Measurements from ENCODE around the gene FHIT.

FHIT gene

DNA sequence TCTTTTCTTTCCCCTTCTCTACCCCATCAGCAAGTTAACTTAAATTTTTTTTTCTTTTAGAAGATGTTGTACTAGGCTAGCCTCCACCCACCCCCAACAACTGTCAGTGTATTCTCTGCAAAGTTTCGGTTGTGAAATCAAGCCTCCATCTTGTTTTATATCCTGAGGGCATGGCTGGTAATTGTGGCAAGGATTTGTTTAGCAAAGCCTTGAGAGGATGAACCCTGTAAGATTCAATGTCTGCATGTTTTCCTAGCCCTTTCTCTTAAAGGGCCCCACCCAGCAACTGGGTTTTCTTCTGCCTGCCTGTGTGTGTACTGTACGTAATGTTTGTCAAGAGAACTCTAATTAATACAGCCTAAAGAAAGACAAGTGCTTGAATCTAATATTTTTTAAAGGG lies 475.3 kb downstream of the FHIT start:
- DNase-seq: no peak

DNA sequence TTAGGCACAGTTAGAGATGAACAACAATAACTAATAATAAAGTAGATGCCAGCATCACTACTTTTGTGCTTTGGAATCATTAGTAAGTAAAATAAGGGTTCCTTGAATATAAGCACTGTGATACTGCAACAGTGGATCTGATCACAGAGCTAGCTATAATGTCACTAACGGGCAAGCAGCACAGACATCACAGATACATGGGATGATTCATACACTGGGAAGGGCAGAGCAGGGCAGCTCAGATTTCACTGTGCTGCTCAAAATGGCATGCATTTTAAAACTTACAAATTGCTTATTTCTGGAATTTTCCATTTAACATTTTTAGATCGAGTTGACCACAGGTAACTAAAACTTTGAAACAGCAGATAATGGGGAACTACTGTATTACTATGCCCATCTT lies 476.6 kb downstream of the FHIT start:
- DNase-seq: no peak

DNA sequence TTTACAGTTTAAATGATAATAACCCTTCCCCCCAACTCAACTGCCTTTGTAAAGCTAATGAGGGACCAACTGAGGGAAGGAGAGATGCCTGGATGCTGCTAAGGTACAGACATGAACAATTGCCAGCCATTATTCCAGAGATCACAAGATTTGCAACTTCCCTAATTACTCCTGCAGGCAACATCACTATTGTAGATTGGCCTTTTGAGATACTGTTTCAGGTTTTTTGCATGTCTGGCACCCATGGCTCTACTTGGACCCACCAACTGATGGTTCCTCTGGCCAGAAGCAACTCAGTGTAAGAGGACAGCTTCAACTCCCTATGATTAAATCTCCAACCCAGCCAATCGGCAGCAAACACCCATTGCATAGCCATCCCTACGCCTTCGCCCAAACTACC lies 478.7 kb downstream of the FHIT start:
- no peak for DNase-seq

DNA sequence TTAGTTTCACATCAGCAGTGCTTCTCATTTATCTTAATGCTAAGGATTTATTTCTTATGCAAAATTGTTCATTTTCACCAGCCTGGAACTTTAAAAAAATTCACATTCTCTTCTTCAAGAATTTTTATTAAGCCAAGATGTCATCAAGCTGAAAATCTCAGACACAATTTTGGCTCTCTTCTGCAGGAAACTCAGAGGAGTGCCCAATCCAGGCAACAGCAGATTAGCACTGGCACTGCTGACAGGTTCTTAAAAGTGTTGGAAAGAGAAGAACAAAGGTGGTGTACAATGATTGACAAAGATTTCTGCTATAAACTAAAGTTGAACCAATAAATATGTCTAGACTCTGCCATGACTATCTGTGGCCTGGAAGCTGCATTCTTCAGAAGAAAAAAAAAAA lies 479.5 kb downstream of the FHIT start:
- DNase-seq: no peak

DNA sequence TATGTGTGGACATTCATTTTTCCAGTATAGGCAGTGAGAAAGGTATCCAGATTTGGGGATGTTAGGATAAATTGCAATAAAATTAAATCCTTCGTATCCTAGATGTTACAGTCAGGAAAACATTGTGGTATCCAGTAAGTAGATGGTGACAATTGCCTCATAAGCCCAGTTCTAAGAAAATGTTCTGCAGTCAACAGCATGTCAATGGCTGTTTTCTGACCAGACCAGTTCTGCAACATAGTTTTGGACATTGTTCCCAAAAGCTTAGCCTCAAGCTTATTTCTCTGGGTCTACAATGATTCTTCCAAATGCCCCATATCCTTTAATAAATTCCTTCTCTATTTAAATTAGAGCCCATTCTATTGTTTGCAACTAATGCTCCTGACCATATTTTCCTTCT lies 480.7 kb downstream of the FHIT start:
- DNase-seq: no peak

DNA sequence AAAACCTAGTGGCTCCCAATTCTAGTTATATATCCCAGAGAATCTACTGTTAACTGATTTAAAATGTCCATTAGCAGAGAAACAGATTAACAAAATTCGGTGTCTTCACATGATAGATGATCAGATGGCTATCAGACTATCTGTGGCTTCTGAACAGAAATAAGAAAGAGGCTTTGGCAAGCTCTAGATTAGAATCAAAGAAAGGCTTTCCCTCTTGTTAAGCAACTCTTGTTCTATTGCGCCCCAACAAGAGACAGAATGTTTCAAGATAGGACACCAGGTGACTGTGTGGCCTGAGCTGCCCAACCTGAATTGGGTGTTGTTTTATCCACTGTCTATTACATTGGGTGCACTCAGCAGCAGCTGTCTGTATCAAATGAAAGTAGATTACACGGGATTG lies 483.7 kb downstream of the FHIT start:
- no peak for DNase-seq

- DNase-seq: no peak
These were observed 485.5 kb downstream of the FHIT start for GRCh38 chr3:60765776-60766175.

DNA sequence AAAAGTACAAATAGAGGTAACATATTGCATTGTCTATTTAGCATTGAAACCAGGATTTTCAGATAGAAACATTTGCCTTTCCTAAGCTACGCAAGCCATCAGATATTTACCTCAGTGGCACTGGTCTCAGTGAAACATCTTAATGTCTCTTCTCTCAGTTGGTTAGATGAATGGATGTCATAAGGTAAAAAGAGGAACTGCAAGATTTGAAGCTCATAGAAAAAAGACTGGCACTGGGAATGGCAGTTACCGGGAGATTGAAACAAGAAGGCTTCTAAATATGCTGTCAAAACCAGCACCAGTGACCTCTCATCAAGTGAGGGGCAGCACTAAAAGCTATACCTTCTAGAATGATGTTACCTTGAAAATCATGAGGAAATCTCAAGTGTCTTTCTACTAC lies 486.4 kb downstream of the FHIT start:
- DNase-seq: no peak

- no peak for DNase-seq
These were observed 491.1 kb downstream of the FHIT start for GRCh38 chr3:60760145-60760544.

GRCh38 chr3:60759439-60759838 lies 491.8 kb downstream of the FHIT start:
- no peak for DNase-seq

DNA sequence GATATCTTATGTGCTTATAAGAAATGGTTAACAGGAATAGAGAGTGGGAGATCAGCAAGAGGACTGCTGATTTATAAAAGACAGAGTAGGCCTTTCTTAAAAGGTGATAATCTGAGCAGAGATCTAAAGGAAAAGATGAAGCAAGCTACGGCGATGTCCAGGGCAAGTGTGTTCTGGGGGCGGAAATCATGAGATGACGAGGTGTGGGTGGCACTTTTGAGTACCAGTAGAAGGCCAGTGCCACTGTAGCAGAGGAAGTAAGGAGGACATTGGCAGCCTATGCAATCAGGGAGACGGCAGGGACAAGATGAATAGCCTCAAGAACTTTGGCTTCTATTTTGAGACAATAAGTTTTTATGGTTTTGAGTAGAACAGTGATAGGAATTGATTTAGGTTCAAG lies 492.4 kb downstream of the FHIT start:
- no peak for DNase-seq

- no peak for DNase-seq
These were observed 493.1 kb downstream of the FHIT start for GRCh38 chr3:60758171-60758570.

DNA sequence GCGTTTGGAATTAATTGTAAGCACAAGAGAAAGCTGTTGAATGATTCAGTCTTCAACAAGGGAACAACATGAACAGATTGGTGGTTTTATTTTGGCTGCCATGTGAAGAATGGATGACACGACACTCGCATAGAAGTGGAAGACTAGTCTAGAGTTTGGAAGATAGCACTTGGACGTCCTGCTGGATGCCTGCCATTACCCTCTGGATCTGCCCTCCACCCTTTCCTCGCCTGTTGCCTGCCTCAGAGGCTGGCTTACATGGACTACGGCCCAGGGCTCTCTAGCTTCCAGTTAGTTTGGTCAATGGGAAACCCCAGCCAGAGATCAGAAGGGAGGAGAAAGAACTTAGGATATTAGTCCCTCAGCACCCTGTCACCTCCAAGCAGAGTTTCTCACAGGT lies 493.5 kb downstream of the FHIT start:
- DNase-seq: no peak

- no peak for DNase-seq
These were observed 494.8 kb downstream of the FHIT start for GRCh38 chr3:60756241-60757030.

DNA sequence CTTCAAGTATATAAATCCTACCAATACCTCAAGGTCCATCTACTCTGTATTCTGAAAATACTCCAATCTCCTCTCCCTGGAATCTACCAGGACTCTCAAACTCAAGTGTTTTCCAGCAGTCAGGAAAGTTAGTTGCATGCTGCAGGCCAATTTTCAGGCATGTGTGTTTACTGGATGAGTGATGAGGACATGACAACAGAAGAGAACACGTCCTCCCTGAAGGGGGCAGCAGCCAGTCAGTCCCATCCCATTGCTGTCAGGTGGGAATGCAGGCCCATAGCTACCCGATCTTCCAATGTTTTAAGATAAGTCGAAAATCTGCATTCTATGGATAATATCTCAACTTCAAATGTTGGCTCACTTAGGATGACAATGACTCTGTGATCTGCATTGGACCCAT lies 496.2 kb downstream of the FHIT start:
- DNase-seq: peak in 5 of 56 donors; percentile 1 to 11 (median 4)

DNA sequence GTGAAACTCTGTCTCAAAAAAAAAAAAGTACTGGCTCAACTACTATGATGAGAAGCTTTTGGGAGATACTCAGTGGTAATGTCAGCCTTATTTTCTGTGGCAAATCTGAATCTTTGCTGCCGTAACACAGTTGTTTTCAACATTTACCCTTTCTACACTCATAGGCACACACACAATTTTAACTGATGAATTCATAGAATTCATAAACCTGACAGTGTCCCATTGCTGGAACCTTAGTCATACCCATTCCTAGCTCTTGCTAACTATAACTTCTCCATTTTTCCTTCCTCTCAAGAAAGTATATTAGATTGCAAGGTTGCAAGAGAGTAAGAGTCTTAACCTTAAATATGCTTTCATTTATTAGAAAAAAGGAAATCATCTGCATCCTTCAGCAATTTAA lies 496.6 kb downstream of the FHIT start:
- no peak for DNase-seq

DNA sequence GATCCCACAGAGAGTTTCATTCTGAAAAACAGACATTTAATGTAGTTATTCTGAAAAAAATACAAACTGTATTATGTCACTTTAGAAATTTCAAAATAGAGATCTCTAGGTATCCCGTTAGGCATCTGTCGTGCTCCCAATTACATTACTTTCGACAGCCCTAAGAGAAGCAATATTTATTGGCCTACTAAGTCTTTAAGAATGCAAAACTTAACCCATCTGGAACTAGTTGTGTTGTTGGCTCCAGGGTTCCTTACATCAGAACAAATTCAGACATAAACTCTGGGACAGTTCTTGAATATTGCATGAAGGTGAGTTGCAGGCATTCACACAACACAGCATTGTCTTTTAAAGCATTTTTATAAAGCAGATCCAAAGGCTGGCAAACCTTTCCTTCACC lies 498.4 kb downstream of the FHIT start:
- DNase-seq: no peak

DNA sequence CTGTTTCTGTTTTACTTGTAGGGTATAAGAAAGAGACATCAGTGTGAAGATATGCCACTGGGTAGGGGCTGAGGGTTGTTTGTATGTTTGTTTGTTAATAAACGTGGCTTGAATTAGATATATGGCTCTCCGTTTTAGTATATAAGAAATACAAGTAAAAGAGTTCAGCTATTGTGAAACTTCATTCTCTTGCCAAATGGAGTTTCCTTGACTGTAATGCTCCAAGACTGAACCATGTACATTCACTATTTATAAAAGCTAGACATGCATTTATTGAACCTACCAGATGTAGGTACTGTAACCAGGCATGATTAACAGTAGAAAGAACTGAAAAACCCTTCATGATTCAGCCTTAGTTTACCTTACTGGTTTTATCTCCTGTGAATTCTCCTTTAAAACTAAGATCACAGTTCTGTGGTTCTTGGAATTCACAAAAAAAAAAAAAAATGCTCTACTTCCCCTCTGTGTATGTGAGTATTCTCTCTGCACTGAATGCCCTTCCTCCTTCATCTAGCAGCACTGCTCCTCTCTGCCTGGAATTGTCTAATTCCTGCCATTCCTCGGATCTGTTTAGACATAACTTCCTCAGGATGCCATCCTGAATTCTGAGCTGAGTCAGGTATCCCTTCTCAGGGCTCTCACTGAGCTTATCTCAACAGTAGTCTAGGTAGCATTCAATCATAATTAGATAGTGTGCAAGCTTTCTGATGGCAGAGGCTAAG lies 504.4 kb downstream of the FHIT start:
- DNase-seq: no peak

DNA sequence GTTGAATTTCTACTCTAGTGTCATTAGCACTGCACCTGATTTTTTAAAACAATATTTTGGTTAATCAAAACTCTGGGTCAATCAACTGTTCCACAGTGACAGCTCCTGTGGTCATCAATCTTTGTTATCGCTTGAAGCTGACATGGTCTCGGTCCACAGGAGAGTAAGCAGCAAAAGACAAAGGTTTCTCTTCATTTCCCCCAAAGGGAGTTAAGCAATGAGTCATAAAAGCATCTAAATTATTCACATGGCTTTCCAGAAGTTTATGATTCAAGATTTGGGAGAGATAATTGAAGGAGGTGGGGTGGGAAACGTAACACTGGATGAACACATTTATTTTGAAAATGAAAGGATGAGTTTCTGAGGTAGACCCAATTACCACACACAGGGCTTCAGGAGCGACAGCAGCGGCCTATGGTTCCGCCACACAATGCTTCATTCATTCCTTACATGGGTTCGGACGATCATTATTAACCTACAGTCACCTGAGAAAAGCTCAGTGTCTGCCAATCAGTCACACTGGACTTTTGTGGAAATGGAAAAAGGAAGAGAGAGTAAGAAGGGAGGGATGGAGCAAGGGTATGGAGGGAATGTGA lies 505.1 kb downstream of the FHIT start:
- no peak for DNase-seq

DNA sequence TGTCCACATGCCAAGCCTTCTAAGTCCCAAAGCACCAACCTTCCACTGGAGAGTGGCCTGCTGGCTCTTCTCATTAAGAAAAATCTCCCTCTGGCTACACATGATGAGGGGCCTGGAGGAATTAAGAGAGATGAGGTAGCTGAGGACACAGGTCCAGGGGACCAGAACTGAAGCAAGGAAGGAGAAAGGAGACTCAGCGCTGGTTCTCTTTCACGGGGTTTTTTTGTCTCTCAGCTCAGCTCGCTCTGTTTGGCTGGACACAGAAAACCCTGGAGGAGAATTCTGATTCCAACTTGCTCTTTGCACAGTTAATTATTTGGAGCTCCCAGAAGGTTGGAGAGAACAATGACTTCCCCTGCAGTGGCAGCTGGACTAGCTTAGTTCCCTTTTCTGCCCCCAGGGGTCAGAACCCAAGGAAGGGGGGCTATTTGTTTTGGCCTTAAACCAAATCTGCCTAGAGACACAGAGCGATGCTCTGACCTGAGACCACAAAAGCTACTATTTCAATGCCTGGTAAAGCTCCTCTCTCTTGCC lies 507.6 kb downstream of the FHIT start:
- DNase-seq: peak in 2 of 56 donors; percentile 0 to 7

DNA sequence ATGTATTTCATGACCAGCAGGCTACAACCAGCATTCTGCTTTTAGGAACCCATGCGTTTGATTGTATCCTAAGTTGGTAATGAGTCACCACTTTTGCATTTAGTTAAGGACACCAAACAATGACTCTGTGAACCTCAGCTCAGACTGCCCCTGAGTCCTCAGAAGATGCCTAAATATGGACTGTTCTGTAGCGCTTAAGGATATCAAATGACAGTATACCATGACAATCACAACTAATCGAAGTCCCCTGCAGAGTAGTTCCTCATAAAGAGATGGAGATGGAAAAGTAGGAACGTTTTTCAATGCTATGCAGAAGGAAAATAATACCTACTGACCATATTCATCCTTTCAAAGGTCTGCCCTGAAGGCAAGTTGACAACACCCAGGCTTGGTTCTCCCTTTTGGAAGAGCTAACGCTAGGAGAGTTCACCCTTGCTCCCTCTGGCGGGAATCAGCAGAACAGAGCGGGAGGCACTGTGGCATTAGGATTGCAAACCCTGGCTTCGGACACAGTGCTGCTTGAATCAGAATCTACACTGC lies 508.6 kb downstream of the FHIT start:
- DNase-seq: no peak
